Pons (tissue), 1 donor: ENCODE results near the gene S100A5.
"Not testable (repeated sequence)": the region's sequence is repeated elsewhere in the genome, so short reads cannot be mapped to it uniquely, and the experiment has no call there.

Experiments used
- DNase-seq: peaks from one replicate; pipeline ENCODE4 v3.0.0-alpha.2; 2016; ENCODE audit warnings: low spot score

Gene S100A5, protein sequence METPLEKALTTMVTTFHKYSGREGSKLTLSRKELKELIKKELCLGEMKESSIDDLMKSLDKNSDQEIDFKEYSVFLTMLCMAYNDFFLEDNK

DNA sequence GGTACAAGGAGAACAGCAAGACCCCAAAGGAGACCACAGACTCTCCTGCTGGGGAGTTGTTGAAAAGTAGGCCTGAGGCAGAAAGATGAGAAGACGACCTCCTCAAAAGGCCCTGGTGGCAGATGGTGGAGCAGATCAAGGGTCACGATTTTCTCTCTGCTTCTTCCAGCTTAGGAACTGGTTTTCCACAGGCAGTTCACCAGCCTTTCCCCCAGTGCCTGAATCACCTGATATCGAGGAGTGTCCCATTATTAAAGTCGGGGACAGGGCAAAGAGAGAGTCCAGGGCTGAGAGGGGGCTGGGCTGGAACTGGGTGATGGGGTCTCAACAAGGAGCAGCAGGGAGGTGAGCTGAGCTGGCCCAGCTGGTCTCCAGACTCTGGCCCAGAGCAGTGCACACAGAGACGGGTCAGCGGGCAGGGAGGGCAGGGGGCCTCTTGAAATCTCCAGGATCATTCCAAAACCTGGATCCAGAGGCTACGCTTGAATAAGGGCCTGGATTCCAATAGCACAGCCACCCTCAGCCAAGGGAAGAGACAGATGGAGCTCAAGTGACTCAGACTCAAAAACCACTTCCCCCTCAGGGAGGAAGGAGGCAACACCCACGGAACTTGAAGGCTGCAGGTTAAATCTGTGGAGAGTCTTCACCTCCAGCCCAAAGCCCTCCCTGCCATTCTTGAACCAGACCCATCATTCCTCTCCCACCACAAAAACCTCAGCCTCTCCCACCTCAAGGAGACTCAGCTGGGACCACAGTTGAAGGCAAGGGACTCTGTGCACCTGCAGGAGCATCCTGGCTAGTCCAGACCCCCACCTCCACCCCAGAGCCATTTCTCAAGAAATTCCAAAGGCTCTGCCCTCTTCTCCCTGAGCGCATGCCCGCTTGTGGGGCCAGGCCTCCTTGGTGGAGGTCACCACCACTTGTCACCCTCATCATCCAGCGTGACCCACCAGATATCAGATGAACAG lies at the start of gene S100A5:
Gene S100A5 (minus strand): TSS at position 541 of the 968 bp plus-strand sequence. CDS start 743 bp downstream, outside the sequence.
- DNase-seq, result peak; percentile 28

DNA sequence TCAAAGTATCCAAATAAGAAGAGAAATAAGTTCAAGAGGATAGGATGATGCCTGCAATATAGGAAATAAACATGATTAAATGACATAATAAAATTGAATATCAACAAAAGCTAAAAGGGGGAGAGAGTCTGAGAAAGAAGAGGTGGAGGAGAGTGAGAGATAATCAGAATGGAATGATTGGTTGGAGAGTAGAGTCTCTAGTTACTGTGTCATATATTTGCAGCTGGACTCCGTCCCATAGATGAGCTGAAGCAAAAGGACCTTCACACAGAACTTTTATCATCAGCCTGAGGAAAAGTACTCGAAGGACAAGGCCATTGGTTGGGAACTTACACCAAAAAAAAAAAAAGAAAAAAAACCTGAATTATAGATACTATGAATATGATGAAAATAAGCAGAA lies 47.7 kb upstream of the S100A5 start:
- DNase-seq, result no peak

- DNase-seq, result not testable (repeated sequence)
Measured at GRCh38 chr1:153588033-153588432, 47.3 kb upstream of the S100A5 start.

DNA sequence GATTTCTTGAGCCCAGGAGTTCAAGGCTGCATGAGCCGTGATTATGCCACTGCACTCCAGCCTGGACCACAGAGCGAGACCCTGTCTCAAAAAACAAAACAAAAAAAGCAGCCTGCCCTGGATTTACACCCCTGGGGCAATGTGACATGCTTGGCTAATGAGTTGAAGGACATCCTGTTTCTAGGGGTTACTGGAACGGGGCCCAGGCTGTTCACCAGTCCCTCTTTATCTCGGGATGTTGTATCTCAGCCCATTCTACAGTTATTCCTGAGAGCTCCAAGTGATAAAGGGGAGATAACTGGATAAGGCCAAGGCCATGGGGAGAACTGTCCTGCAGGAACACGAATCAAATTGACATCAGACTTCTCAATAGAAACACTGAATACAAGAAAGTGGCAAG lies 46.6 kb upstream of the S100A5 start:
- no peak for DNase-seq

DNA sequence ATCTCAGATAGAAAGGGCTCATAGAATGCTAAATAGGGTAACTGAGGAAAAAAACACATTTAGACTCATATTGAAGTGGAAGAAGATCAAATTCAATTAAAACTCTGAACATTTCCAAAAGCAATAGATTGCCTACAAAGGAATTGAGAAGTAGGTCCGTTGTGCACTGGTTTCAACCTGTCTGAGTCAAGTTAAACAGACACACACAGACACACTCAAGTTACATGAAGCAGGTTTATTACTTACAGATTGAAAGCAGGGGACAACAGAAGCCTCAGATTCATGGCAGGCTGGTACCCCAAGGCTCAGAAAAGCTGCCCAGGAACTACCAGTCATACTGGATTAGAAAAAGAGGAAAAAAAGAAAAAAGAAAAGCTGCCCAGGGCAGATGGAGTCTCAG lies 45.6 kb upstream of the S100A5 start:
- DNase-seq, result no peak

DNA sequence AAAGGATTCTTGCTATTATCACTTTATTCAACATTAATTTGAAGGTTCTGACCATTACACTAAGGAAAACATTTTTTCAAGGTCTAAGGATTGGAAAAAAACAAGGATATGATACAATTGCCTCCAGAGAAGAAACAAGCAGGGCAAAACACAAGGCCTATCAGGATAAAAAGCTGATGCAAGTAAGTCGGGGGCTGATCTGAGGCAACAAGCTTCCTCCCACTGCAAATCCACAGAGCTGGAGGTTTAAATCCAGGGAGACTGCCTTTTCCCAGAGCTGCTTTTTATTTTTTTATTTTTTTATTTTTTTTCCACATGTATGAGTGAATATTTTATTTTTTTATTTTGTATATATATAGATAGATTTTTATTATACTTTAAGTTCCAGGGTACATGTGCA lies 44.3 kb upstream of the S100A5 start:
- DNase-seq, result no peak

DNA sequence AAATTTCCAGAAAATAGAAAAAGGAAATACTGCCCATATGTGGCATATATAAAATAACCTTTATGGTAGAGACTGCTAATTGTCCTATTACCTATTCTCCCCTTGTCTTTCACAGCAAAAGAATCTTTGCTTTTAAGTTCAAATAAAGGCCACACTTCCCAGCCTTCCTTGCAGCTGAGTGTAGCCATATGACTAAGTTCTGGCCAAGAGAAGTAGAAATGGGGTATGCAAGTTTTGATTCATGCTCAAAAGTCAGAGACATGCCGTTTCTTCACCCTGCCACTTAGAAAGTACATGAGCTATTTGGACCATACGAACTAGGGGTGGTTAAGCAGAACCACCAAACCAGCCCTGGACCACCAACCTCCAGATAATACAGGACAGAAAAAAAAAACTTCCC lies 43.2 kb upstream of the S100A5 start:
- no peak for DNase-seq

- not testable (repeated sequence) for DNase-seq
Measured at GRCh38 chr1:153583514-153583913, 42.8 kb upstream of the S100A5 start.

DNA sequence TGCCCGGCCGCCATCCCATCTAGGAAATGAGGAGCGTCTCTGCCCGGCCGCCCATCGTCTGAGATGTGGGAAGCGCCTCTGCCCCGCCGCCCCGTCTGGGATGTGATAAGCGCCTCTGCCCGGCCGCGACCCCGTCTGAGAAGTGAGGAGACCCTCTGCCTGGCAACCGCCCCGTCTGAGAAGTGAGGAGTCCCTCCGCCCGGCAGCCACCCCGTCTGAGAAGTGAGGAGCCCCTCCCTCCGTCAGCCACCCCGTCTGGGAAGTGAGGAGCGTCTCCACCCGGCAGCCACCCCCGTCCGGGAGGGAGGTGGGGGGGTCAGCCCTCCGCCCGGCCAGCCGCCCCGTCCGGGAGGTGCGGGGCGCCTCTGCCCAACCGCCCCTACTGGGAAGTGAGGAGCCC lies 42.1 kb upstream of the S100A5 start:
- DNase-seq, result not testable (repeated sequence)

- no peak for DNase-seq
Measured at GRCh38 chr1:153578936-153579335, 38.2 kb upstream of the S100A5 start.

- no peak for DNase-seq
Measured at GRCh38 chr1:153578490-153578889, 37.8 kb upstream of the S100A5 start.

- no peak for DNase-seq
Measured at GRCh38 chr1:153577624-153578051, 36.9 kb upstream of the S100A5 start.

DNA sequence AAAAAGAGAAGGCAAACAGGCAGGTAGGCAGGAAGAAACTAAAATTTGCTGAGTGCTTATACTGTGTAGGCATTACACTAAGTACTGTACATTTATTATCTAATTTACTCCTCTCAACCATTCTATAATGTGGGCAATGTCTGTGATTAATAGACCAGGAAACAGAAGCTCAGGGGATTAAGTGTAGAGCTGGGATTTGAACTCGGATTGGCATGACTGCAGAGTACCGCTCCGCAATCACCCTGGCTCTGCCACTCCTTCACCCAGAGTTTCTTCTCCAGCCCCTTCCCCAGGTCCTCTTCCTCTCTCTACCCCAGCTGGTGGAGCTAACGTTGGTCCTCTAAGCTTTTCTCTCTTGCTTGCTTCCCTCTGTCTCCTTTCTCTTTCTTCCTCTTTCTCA lies 36.4 kb upstream of the S100A5 start:
- no peak for DNase-seq

DNA sequence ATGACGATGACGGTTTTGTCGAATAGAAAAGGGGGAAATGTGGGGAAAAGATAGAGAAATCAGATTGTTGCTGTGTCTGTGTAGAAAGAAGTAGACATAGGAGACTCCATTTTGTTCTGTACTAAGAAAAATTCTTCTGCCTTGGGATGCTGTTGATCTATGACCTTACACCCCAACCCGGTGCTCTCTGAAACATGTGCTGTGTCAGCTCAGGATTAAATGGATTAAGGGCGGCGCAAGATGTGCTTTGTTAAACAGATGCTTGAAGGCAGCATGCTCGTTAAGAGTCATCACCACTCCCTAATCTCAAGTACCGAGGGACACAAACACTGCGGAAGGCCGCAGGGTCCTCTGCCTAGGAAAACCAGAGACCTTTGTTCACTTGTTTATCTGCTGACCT lies 34.8 kb upstream of the S100A5 start:
- DNase-seq, result not testable (repeated sequence)

DNA sequence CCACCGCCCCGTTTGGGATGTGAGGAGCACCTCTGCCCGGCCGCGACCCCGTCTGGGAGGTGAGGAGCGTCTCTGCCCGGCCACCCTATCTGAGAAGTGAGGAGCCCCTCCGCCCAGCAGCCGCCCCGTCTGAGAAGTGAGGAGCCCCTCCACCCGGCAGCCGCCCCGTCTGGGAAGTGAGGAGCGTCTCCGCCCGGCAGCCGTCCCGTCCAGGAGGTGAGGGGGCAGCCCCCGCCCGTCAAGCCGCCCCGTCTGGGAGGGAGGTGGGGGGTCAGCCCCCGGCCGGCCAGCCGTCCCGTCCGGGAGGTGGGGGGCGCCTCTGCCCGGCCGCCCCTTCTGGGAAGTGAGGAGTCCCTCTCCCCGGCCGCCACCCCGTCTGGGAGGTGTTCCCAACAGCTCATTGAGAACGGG lies 34.4 kb upstream of the S100A5 start:
- not testable (repeated sequence) for DNase-seq

DNA sequence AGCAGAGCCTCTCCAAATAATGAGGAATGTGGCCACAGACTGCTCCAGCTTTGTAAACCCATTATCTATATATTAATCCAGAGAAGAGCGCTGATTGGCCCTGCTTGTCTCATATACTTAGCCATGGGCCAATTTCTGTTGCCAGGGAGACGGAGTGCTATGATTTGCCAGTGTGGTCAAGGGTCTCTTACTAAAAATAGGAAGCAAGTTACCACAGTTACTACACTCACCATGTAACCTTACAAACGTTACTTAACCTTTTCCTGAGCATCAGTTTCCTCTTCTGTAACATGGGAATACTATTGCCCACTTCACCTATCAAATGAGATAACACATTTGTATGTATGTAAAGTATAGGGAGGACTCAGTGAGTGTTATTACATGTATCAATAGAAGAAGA lies 32.6 kb upstream of the S100A5 start:
- no peak for DNase-seq

GRCh38 chr1:153572569-153573015 lies 31.9 kb upstream of the S100A5 start:
- peak; percentile 96 for DNase-seq

DNA sequence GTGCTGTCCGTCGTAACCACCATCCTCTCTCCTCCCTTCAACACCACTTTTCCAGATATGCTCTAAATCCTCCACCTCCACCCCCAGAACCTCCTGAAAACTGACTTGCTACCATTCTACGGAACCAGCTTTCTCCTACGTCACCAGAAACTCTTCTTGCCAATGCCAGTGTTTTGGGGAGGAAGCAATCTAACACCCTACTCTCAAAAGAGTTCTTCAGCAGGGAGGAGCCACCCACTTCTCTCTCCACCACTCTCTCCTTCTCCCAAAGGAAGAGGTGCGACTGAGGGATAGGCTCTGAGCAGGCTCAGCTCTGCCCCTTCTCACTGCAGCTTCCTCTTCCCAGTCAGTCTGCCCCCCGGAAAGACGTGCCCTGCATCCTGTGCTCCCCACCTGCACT lies 31.0 kb upstream of the S100A5 start:
- DNase-seq, result no peak

- DNase-seq, result no peak
Measured at GRCh38 chr1:153570874-153571273, 30.1 kb upstream of the S100A5 start.

DNA sequence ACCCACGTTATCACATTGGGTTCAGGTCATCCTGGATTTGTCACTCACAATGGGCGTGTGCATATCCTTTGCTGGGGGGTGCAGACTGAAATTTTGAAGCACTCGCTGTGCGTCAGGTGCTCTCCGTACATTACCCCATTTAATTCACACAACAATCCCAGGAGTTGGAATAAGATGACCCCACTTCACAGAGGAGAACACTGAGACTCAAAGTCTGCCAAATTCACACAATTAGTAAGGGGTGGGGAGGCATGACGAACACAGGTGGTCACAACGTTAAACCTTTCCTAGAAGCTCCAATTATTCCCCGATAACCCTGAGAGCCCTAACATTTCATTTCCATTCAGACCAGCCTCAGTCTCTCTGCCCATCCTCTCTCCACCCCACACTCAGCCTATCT lies 28.7 kb upstream of the S100A5 start:
- DNase-seq, result no peak

GRCh38 chr1:153568367-153569099 lies 27.8 kb upstream of the S100A5 start:
- DNase-seq, result peak; percentile 67

- DNase-seq, result no peak
Measured at GRCh38 chr1:153567621-153568366, 27.1 kb upstream of the S100A5 start.
